ENCODE data around the gene CCDC110.

DNA sequence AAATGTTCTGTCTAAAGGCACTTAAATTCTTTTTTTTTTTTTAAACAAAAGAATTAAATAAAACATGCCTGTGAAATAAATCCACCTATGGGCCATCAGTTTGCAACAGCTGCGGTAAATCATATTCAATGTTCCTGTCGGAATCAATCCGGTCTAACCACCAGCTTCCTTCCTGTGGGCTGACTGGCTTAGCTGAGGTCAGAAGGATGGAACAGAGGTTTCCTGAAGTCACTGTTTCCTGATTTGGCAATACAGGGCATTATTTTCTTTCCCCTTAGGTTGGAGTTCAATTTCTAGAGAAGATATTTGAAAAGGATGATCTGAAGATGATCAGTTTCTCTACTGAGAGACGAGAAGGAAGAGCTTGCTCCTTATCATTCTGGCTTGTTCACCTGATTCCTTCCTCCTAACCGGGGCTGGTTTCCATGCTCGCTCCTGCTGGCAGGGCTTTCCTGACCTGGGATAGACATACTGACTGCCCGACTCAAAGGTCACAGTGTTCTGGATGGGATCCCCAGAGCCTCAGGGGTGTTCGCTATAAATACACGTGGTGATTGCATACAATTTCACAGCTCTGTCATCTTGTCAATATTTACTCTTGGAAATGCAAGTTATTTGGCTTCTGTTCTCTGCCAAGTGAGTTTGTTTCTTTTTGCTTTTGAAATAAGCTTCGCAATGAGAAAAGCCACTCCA is 42.1 kb upstream of the CCDC110 start:
- TF ChIP-seq, protein P1, sequence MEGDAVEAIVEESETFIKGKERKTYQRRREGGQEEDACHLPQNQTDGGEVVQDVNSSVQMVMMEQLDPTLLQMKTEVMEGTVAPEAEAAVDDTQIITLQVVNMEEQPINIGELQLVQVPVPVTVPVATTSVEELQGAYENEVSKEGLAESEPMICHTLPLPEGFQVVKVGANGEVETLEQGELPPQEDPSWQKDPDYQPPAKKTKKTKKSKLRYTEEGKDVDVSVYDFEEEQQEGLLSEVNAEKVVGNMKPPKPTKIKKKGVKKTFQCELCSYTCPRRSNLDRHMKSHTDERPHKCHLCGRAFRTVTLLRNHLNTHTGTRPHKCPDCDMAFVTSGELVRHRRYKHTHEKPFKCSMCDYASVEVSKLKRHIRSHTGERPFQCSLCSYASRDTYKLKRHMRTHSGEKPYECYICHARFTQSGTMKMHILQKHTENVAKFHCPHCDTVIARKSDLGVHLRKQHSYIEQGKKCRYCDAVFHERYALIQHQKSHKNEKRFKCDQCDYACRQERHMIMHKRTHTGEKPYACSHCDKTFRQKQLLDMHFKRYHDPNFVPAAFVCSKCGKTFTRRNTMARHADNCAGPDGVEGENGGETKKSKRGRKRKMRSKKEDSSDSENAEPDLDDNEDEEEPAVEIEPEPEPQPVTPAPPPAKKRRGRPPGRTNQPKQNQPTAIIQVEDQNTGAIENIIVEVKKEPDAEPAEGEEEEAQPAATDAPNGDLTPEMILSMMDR (IDR thresholded peaks at IDR 0.05): no peak
- no peak for TF ChIP-seq POLR2A (IDR thresholded peaks at IDR 0.05)

All from heart left ventricle (tissue), 13 donors.